Coronary artery (tissue), 2 donors: Measurements from ENCODE around the gene FGA.

Source experiments
- DNase-seq: peaks from one replicate; pipeline ENCODE4 v3.0.0-alpha.2; 2017; ENCODE audit warnings: low spot score
- H3K27ac ChIP-seq, 2 donors: fragments of 200-600 bp; sonication (generic); one replicate each; pipeline ENCODE4 v1.5.1; 2016 to 2019
- H3K4me3 ChIP-seq: fragments of 200-600 bp; sonication (generic); 2 replicates; pipeline ENCODE4 v1.5.1; 2016; ENCODE audit warnings: mild to moderate bottlenecking, moderate library complexity
- TF ChIP-seq, protein P1 (sequence below): fragments of 200-600 bp; sonication (generic); IDR thresholded peaks from one replicate; pipeline ENCODE4 v1.5.1; 2019; ENCODE audit warnings: antibody characterized with exemption

Gene FGA

DNA sequence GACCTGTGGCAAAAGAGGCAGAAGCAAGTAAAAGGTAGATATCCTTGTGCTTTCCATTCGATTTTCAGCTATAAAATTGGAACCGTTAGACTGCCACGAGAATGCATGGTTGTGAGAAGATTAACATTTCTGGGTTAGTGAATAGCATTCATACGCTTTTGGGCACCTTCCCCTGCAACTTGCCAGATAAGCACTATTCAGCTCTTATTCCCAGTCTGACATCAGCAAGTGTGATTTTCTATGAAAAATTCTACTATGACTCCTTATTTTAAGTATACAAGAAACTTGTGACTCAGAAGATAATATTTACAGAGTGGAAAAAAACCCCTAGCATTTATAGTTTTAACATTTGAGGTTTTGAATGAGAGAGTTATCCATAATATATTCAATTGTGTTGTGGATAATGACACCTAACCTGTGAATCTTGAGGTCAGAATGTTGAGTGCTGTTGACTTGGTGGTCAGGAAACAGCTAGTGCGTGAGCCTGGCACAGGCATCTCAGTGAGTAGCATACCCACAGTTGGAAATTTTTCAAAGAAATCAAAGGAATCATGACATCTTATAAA lies 23.8 kb downstream of the FGA start:
- no peak overlapping the region for H3K4me3 ChIP-seq
- no peak overlapping the region for H3K27ac ChIP-seq
- TF ChIP-seq, protein P1, sequence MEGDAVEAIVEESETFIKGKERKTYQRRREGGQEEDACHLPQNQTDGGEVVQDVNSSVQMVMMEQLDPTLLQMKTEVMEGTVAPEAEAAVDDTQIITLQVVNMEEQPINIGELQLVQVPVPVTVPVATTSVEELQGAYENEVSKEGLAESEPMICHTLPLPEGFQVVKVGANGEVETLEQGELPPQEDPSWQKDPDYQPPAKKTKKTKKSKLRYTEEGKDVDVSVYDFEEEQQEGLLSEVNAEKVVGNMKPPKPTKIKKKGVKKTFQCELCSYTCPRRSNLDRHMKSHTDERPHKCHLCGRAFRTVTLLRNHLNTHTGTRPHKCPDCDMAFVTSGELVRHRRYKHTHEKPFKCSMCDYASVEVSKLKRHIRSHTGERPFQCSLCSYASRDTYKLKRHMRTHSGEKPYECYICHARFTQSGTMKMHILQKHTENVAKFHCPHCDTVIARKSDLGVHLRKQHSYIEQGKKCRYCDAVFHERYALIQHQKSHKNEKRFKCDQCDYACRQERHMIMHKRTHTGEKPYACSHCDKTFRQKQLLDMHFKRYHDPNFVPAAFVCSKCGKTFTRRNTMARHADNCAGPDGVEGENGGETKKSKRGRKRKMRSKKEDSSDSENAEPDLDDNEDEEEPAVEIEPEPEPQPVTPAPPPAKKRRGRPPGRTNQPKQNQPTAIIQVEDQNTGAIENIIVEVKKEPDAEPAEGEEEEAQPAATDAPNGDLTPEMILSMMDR, result no peak

DNA sequence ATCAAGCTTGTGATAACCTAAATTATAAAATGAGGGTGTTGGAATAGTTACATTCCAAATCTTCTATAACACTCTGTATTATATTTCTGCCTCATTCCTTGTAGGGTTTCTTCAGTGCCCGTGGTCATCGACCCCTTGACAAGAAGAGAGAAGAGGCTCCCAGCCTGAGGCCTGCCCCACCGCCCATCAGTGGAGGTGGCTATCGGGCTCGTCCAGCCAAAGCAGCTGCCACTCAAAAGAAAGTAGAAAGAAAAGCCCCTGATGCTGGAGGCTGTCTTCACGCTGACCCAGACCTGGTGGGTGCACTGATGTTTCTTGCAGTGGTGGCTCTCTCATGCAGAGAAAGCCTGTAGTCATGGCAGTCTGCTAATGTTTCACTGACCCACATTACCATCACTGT lies 24.8 kb downstream of the FGA start:
- no peak overlapping the region for H3K4me3 ChIP-seq
- no peak for DNase-seq
- TF ChIP-seq, protein P1, result no peak
- no peak overlapping the region for H3K27ac ChIP-seq

More for the DNA sequence above, 23.8 kb downstream of the FGA start:
- no peak for DNase-seq

DNA sequence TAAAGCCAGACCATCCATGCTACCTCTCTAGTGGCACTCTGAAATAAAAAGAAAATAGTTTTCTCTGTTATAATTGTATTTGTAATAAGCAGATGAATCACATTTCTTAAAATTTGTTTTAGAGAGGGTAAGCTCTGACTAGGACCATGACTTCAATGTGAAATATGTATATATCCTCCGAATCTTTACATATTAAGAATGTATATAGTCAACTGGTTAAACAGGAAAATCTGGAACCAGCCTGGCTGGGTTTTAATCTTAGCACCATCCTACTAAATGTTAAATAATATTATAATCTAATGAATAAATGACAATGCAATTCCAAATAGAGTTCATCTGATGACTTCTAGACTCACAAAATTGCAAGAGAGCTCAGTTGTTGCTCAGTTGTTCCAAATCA lies 26.2 kb downstream of the FGA start:
- Histone ChIP-seq H3K27ac (no peak overlapping the region), H3K4me3 (no peak overlapping the region)
- no peak for DNase-seq
- TF ChIP-seq, protein P1, result no peak

DNA sequence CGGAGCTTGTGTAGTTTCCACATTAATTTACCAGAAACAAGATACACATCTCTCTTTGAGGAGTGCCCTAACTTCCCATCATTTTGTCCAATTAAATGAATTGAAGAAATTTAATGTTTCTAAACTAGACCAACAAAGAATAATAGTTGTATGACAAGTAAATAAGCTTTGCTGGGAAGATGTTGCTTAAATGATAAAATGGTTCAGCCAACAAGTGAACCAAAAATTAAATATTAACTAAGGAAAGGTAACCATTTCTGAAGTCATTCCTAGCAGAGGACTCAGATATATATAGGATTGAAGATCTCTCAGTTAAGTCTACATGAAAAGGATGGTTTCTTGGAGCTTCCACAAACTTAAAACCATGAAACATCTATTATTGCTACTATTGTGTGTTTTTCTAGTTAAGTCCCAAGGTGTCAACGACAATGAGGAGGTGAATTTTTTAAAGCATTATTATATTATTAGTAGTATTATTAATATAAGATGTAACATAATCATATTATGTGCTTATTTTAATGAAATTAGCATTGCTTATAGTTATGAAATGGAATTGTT lies 27.8 kb downstream of the FGA start, which contains the start of gene FGB:
Gene FGB (plus strand): TSS at position 315 of the 558 bp plus-strand sequence. CDS start 8 bp downstream, at position 323.
- Histone ChIP-seq H3K4me3 (no peak within 1 kb of the TSS), H3K27ac (no peak within 1 kb of the TSS)
- TF ChIP-seq, protein P1, result no peak
- DNase-seq, result no peak

- Histone ChIP-seq H3K27ac (no peak overlapping the region), H3K4me3 (no peak overlapping the region)
- no peak for DNase-seq
- TF ChIP-seq, protein P1, result no peak
Observed at GRCh38 chr4:154560824-154561231, 29.7 kb downstream of the FGA start.

- H3K27ac ChIP-seq, result no peak overlapping the region
- TF ChIP-seq, protein P1, result no peak
- DNase-seq, result no peak
- H3K4me3 ChIP-seq, result no peak overlapping the region
Observed at GRCh38 chr4:154560419-154560801, 30.1 kb downstream of the FGA start.
